ENCODE data around the gene BMPR1A.
"Not testable (repeated sequence)": the region's sequence is repeated elsewhere in the genome, so short reads cannot be mapped to it uniquely, and the experiment has no call there.

Gene BMPR1A

GRCh38 chr10:86853582-86853981, 97.2 kb downstream of the BMPR1A start:
- H3K27me3 ChIP-seq (ENCODE audit: control insufficient read depth in 2 of 2, insufficient read depth in 2 of 2, low read length in 2 of 2); H3K9me3 ChIP-seq (ENCODE audit: control insufficient read depth in 2 of 2, low read length in 2 of 2); H3K36me3 ChIP-seq (ENCODE audit: control insufficient read depth in 2 of 2, insufficient read depth in 2 of 2, low read length in 2 of 2); H3K9ac ChIP-seq (ENCODE audit: low read depth in 1 of 2, low read length in 2 of 2); H3K4me3 ChIP-seq (ENCODE audit: low read length in 2 of 2); H3K4me1 ChIP-seq (ENCODE audit: control insufficient read depth in 2 of 2, insufficient read depth in 2 of 2, low read length in 2 of 2); H3K27ac ChIP-seq (ENCODE audit: low read depth in 2 of 2, low read length in 2 of 2): not testable (repeated sequence)

DNA sequence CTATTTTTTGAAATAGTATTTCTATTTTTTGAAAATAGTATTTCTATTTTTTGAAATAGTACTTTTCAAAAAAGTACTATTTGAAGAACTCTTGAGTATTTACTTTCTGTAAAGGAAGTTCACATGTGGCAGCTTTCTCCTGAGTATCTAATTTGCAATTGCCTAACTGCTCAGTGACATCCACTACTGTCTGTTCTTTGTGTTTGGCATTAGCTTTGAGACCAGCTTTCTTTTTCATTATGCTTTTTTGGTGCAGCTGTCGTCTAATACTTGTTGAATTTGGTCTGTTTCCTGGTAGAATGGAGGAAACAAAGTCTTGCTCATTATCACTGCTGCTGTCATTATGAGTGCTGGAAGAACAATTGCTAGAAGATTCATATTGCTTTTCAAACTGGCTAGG, 99.1 kb downstream of the BMPR1A start:
- Histone ChIP-seq H3K4me1 (ENCODE audit: control insufficient read depth in 2 of 2, insufficient read depth in 2 of 2, low read length in 2 of 2) (no peaks in the 10 kb centered on the region), H3K9me3 (ENCODE audit: control insufficient read depth in 2 of 2, low read length in 2 of 2) (no peaks in the 10 kb centered on the region), H3K27ac (ENCODE audit: low read depth in 2 of 2, low read length in 2 of 2) (no peak overlapping the region), H3K36me3 (ENCODE audit: control insufficient read depth in 2 of 2, insufficient read depth in 2 of 2, low read length in 2 of 2) (no peaks in the 10 kb centered on the region), H3K4me3 (ENCODE audit: low read length in 2 of 2) (no peak overlapping the region), H3K9ac (ENCODE audit: low read depth in 1 of 2, low read length in 2 of 2) (no peak overlapping the region), H3K27me3 (ENCODE audit: control insufficient read depth in 2 of 2, insufficient read depth in 2 of 2, low read length in 2 of 2) (no peaks in the 10 kb centered on the region)

DNA sequence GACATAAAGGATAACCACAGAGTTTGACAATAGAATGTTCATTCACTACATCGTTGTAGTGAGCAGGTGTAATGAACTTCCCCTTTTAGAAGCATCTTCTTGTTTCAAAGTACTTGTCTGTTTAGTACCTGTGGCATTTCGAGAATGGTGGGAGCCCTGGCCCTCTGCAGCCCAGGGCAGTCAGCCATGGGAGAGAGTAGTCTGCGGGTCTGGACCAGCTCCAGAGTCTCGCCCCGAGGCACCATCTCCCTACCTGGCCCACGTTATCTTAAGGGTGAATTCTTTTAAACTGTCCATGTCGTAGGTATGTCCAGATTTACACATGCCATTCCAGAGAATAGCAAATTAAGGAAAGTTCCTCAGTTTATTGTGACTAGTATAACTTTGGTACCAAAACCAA, 99.7 kb downstream of the BMPR1A start:
- no peaks in the 10 kb centered on the region for H3K36me3 ChIP-seq (ENCODE audit: control insufficient read depth in 2 of 2, insufficient read depth in 2 of 2, low read length in 2 of 2)
- no peak overlapping the region for H3K4me3 ChIP-seq (ENCODE audit: low read length in 2 of 2)
- H3K9me3 ChIP-seq (ENCODE audit: control insufficient read depth in 2 of 2, low read length in 2 of 2) = no peaks in the 10 kb centered on the region
- no peak overlapping the region for H3K9ac ChIP-seq (ENCODE audit: low read depth in 1 of 2, low read length in 2 of 2)
- no peak overlapping the region for H3K27ac ChIP-seq (ENCODE audit: low read depth in 2 of 2, low read length in 2 of 2)
- no peaks in the 10 kb centered on the region for H3K27me3 ChIP-seq (ENCODE audit: control insufficient read depth in 2 of 2, insufficient read depth in 2 of 2, low read length in 2 of 2)
- no peaks in the 10 kb centered on the region for H3K4me1 ChIP-seq (ENCODE audit: control insufficient read depth in 2 of 2, insufficient read depth in 2 of 2, low read length in 2 of 2)

DNA sequence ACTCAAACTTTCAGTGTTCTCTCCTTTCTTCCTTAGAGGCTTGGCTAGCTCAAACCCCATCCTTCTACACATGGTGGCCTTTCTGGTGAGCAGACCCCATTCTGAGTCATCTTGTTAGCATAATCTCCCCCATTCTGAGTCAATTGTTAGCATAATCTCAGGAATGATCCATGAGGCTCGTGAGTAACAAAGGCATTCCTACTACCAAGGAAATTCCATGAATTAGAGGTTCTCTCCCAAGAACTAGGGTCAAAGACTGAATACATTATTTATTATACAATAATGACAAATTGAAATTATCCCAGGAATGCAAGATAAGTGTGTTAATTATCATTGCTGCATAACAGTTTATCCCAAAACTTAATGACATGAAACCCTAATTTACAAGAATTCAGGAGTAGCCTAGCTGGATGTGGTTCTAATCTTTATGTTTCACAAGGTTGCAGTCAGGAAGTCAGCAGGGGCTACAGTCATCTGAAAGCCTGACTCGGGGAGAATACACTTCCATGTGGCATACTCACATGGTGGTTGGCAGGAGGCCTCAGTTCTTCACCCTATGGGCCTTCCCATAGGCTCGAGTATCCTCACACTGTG, 100.8 kb downstream of the BMPR1A start:
- Histone ChIP-seq H3K27ac (ENCODE audit: low read depth in 2 of 2, low read length in 2 of 2) (no peak overlapping the region), H3K9me3 (ENCODE audit: control insufficient read depth in 2 of 2, low read length in 2 of 2) (no peaks in the 10 kb centered on the region), H3K9ac (ENCODE audit: low read depth in 1 of 2, low read length in 2 of 2) (no peak overlapping the region)

DNA sequence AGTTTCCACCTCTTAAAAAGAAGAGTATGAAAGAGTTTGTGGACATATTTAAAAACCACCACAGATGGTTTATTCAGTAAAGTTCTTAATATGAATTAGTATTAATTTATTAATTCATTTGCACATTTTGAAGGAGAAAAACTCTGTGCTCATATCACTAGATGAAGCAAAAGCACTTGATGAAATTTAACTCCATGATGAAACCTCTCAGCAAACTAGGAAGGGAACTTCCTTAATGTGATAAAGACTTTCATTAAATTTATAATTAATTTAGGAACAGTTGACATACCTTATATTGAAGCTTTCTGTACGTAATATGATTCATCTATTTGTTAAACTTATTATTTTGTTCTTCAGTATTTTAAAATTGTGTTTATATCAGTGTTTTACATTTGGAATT, 101.6 kb downstream of the BMPR1A start:
- H3K9ac ChIP-seq (ENCODE audit: low read depth in 1 of 2, low read length in 2 of 2) = no peak overlapping the region
- no peaks in the 10 kb centered on the region for H3K27me3 ChIP-seq (ENCODE audit: control insufficient read depth in 2 of 2, insufficient read depth in 2 of 2, low read length in 2 of 2)
- H3K9me3 ChIP-seq (ENCODE audit: control insufficient read depth in 2 of 2, low read length in 2 of 2) = no peaks in the 10 kb centered on the region
- no peak overlapping the region for H3K4me3 ChIP-seq (ENCODE audit: low read length in 2 of 2)
- H3K27ac ChIP-seq (ENCODE audit: low read depth in 2 of 2, low read length in 2 of 2) = no peak overlapping the region
- no peaks in the 10 kb centered on the region for H3K36me3 ChIP-seq (ENCODE audit: control insufficient read depth in 2 of 2, insufficient read depth in 2 of 2, low read length in 2 of 2)
- H3K4me1 ChIP-seq (ENCODE audit: control insufficient read depth in 2 of 2, insufficient read depth in 2 of 2, low read length in 2 of 2) = no peaks in the 10 kb centered on the region

More for the DNA sequence above, 100.8 kb downstream of the BMPR1A start:
- Histone ChIP-seq H3K36me3 (ENCODE audit: control insufficient read depth in 2 of 2, insufficient read depth in 2 of 2, low read length in 2 of 2) (no peaks in the 10 kb centered on the region), H3K4me3 (ENCODE audit: low read length in 2 of 2) (no peak overlapping the region), H3K27me3 (ENCODE audit: control insufficient read depth in 2 of 2, insufficient read depth in 2 of 2, low read length in 2 of 2) (no peaks in the 10 kb centered on the region), H3K4me1 (ENCODE audit: control insufficient read depth in 2 of 2, insufficient read depth in 2 of 2, low read length in 2 of 2) (no peaks in the 10 kb centered on the region)

DNA sequence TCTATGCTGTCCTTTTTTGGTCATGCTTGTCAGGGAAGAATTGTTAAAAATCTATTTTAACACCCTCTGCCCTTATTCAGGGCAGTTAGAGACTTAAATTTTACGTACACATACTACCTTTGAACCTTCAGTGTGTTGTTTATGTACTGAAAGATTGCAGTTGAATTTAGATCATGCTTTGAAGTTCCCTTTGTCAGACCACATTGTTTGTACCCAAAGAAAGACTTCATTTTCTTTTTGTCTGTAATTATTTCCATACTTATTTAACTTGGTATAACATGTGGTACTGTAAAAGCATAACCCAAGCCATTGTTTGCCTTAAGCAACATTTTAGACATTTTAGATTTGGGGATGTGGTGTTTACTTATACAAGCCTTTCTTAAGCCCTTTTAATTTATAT, 104.9 kb downstream of the BMPR1A start:
- Histone ChIP-seq H3K27ac (ENCODE audit: low read depth in 2 of 2, low read length in 2 of 2) (no peak overlapping the region), H3K9me3 (ENCODE audit: control insufficient read depth in 2 of 2, low read length in 2 of 2) (no peaks in the 10 kb centered on the region), H3K9ac (ENCODE audit: low read depth in 1 of 2, low read length in 2 of 2) (no peak overlapping the region), H3K4me3 (ENCODE audit: low read length in 2 of 2) (no peak overlapping the region), H3K36me3 (ENCODE audit: control insufficient read depth in 2 of 2, insufficient read depth in 2 of 2, low read length in 2 of 2) (no peaks in the 10 kb centered on the region), H3K4me1 (ENCODE audit: control insufficient read depth in 2 of 2, insufficient read depth in 2 of 2, low read length in 2 of 2) (no peaks in the 10 kb centered on the region), H3K27me3 (ENCODE audit: control insufficient read depth in 2 of 2, insufficient read depth in 2 of 2, low read length in 2 of 2) (no peaks in the 10 kb centered on the region)

- H3K4me1 ChIP-seq (ENCODE audit: control insufficient read depth in 2 of 2, insufficient read depth in 2 of 2, low read length in 2 of 2) = no peaks in the 10 kb centered on the region
- no peak overlapping the region for H3K9ac ChIP-seq (ENCODE audit: low read depth in 1 of 2, low read length in 2 of 2)
- H3K27ac ChIP-seq (ENCODE audit: low read depth in 2 of 2, low read length in 2 of 2) = no peak overlapping the region
- H3K27me3 ChIP-seq (ENCODE audit: control insufficient read depth in 2 of 2, insufficient read depth in 2 of 2, low read length in 2 of 2) = no peaks in the 10 kb centered on the region
- H3K36me3 ChIP-seq (ENCODE audit: control insufficient read depth in 2 of 2, insufficient read depth in 2 of 2, low read length in 2 of 2) = no peaks in the 10 kb centered on the region
- no peak overlapping the region for H3K4me3 ChIP-seq (ENCODE audit: low read length in 2 of 2)
- no peaks in the 10 kb centered on the region for H3K9me3 ChIP-seq (ENCODE audit: control insufficient read depth in 2 of 2, low read length in 2 of 2)
These were observed 106.0 kb downstream of the BMPR1A start for GRCh38 chr10:86862373-86862772.

DNA sequence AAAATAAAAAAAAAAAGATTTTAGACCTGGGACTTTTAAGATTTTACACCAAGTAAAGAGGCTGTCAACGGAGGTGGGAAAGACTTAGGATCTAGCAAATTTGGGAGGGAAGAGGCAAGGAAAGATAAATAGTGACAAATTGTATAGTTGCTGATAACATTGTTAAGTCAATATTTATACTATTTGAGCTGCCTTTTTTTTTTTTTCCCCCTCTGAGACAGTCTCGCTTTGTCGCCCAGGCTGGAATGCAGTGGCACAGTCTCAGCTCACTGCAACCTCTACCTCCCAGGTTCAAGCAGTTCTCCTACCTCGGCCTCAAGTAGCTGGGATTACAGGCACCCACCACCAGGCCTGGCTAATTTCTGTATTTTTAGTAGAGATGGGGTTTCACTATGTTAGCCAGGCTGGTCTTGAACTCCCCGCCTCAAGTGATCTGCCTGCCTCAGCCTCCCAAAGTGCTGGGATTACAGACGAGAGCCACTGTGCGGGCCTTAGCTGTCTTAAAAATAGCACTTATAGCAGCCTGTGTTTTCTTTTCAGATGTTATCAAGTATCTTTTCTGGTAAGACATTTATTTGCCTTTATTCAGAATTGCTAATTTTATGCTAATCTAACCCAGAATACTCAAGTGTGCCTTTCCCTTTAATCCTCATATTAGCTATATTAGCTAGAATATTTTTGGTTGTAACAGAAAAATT, 106.5 kb downstream of the BMPR1A start:
- Histone ChIP-seq H3K9ac (ENCODE audit: low read depth in 1 of 2, low read length in 2 of 2) (no peak overlapping the region), H3K36me3 (ENCODE audit: control insufficient read depth in 2 of 2, insufficient read depth in 2 of 2, low read length in 2 of 2) (no peaks in the 10 kb centered on the region), H3K4me1 (ENCODE audit: control insufficient read depth in 2 of 2, insufficient read depth in 2 of 2, low read length in 2 of 2) (no peaks in the 10 kb centered on the region), H3K4me3 (ENCODE audit: low read length in 2 of 2) (no peak overlapping the region), H3K27me3 (ENCODE audit: control insufficient read depth in 2 of 2, insufficient read depth in 2 of 2, low read length in 2 of 2) (no peaks in the 10 kb centered on the region), H3K9me3 (ENCODE audit: control insufficient read depth in 2 of 2, low read length in 2 of 2) (no peaks in the 10 kb centered on the region), H3K27ac (ENCODE audit: low read depth in 2 of 2, low read length in 2 of 2) (no peak overlapping the region)

DNA sequence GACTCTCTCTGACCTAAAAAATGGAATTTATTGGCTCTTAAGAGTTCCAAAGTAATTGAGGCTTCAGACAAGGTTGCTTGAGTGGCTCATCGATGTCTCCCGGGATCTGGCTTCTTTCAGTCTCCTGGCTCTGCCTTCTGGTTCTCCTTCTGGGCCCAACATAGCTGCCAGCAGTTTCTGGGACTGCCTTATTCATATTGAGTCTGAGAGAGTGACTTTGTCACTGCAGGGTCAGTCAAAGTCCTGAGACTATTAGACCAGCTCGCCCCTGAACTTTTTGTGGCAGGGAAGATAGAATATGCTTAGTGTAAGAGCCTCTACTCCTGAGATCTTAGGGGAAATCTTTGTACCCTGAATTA, 107.0 kb downstream of the BMPR1A start:
- Histone ChIP-seq H3K27me3 (ENCODE audit: control insufficient read depth in 2 of 2, insufficient read depth in 2 of 2, low read length in 2 of 2) (no peaks in the 10 kb centered on the region), H3K27ac (ENCODE audit: low read depth in 2 of 2, low read length in 2 of 2) (no peak overlapping the region), H3K9ac (ENCODE audit: low read depth in 1 of 2, low read length in 2 of 2) (no peak overlapping the region), H3K36me3 (ENCODE audit: control insufficient read depth in 2 of 2, insufficient read depth in 2 of 2, low read length in 2 of 2) (no peaks in the 10 kb centered on the region), H3K4me1 (ENCODE audit: control insufficient read depth in 2 of 2, insufficient read depth in 2 of 2, low read length in 2 of 2) (no peaks in the 10 kb centered on the region), H3K4me3 (ENCODE audit: low read length in 2 of 2) (no peak overlapping the region), H3K9me3 (ENCODE audit: control insufficient read depth in 2 of 2, low read length in 2 of 2) (no peaks in the 10 kb centered on the region)

- H3K4me3 ChIP-seq (ENCODE audit: low read length in 2 of 2); H3K4me1 ChIP-seq (ENCODE audit: control insufficient read depth in 2 of 2, insufficient read depth in 2 of 2, low read length in 2 of 2); H3K9me3 ChIP-seq (ENCODE audit: control insufficient read depth in 2 of 2, low read length in 2 of 2); H3K27ac ChIP-seq (ENCODE audit: low read depth in 2 of 2, low read length in 2 of 2); H3K27me3 ChIP-seq (ENCODE audit: control insufficient read depth in 2 of 2, insufficient read depth in 2 of 2, low read length in 2 of 2); H3K9ac ChIP-seq (ENCODE audit: low read depth in 1 of 2, low read length in 2 of 2); H3K36me3 ChIP-seq (ENCODE audit: control insufficient read depth in 2 of 2, insufficient read depth in 2 of 2, low read length in 2 of 2): not testable (repeated sequence)
These were observed 108.8 kb downstream of the BMPR1A start for GRCh38 chr10:86865011-86865811.
